ENCODE data around the gene CAMK2D.

DNA sequence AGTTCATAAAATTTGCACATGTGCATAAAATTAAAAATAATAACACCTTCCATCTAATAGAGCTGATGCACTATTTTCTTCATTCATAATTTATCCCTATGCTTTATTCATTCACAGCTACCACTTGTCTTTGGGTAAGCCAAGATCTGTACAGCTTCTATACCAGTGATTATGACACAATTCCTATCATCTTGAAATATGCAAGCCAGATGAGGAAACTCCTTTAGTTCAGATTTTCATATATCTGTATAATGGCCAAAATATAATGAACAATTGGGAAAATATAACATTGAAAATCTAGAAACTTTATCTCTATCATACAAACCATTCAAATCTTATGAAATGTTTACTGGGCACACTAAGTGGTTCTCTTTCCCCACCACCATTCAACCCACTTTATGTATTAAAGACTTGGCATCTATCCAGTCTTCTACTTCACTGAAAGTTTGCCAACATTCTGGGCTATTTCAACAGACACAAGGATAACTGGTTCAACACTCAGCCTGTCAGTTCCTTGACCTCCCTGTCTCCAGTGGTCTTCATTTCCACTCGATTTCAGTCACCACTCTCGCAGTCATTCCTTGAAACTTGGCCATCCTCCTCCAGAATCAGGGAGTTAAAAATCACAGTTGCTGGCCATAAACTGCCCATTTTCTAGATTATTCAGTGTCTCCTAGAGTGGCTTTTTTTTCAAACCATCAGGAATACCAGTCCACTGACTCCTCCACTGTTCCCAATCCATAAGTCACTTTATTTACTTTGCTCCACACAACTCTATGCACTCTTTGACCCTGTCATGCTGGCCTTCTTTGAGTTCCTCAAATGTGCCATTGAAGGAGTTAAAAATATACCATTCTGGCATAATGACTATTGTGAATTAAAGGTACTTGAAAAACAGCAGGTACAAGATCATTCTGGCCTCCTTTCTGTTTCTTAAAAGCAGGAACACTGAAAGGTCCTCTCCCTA lies 85.5 kb downstream of the CAMK2D start:
- TF ChIP-seq CTCF (IDR thresholded peaks at IDR 0.05) = no peak
- no peak for TF ChIP-seq EP300 (IDR thresholded peaks at IDR 0.05)
- no peak for TF ChIP-seq POLR2AphosphoS5 (IDR thresholded peaks at IDR 0.05)

Data from sigmoid colon (tissue), 4 donors.